Activated T-cell treated with anti-CD3 and anti-CD28 coated beads, Interleukin-2, amount 50 U/mL, for 72 hours (primary cell): ENCODE measurements around the gene OR52K2. TPM values are rescaled to one million over a fixed set of nuclear protein-coding genes. Genes with fewer than 3 reads are reported as not detected.
A peak's percentile ranks its signal among the peaks of the same experiment; 100 is the strongest.
"Not testable (repeated sequence)": the region's sequence is repeated elsewhere in the genome, so short reads cannot be mapped to it uniquely, and the experiment has no call there.

Source experiments
- ATAC-seq, 2 donors: fragments of 150-1000 bp; cut with Tn5 transposase; replicated peaks in 1 of 2; 2 replicates each; pipeline ENCODE4 v1.10.0; 2021; ENCODE audit warnings: moderate library complexity in 2 of 2, mild to moderate bottlenecking in 1 of 2
- DNase-seq, 2 donors: peaks; one replicate each; pipeline ENCODE4 v3.0.0; 2021 to 2022; ENCODE audit warnings: mixed read lengths in 1 of 2
- H3K27ac Mint-ChIP-seq: one replicate; pipeline ENCODE4 v1.8.0; 2022; ENCODE audit warnings: mild to moderate bottlenecking, moderate library complexity, mixed read lengths
- H3K27me3 Mint-ChIP-seq: one replicate; pipeline ENCODE4 v1.8.0; 2022; ENCODE audit warnings: low read depth, mixed read lengths
- H3K36me3 Mint-ChIP-seq, 2 donors: one replicate each; pipeline ENCODE4 v1.8.0; 2022; ENCODE audit warnings: mixed read lengths in 2 of 2, mild to moderate bottlenecking in 1 of 2; ENCODE audit not compliant: insufficient read depth in 2 of 2
- H3K4me1 Mint-ChIP-seq: one replicate; pipeline ENCODE4 v1.8.0; 2022; ENCODE audit warnings: low read depth, mixed read lengths
- H3K4me3 Mint-ChIP-seq, 2 donors: one replicate each; pipeline ENCODE4 v1.8.0; 2022; ENCODE audit warnings: mild to moderate bottlenecking in 2 of 2, mixed read lengths in 2 of 2, moderate library complexity in 2 of 2
- H3K9me3 Mint-ChIP-seq, 2 donors: one replicate each; pipeline ENCODE4 v1.8.0; 2022; ENCODE audit warnings: mixed read lengths in 2 of 2
- total RNA-seq, 2 donors: library from RNA; stranded (reverse); gene quantifications; one replicate each; pipeline ENCODE4 v1.2.3, GENCODE V29; 2022

Gene OR52K2
- total RNA-seq, 2 donors from 2014 or later, result not detected

GRCh38 chr11:4460151-4460550 lies 11.1 kb downstream of the OR52K2 start:
- Mint-ChIP-seq H3K27ac (no peak overlapping the region), H3K9me3 (peaks cover 3 to 11% of the 10 kb centered on the region in 2 donors), H3K4me1 (no peaks in the 10 kb centered on the region), H3K27me3 (peaks cover 7% of the 10 kb centered on the region), H3K4me3 (no peak overlapping the region), H3K36me3 (peaks cover 2 to 6% of the 10 kb centered on the region in 2 donors)
- ATAC-seq, result no peak
- DNase-seq, result no peak

- Mint-ChIP-seq H3K36me3 (peaks cover 2 to 5% of the 10 kb centered on the region in 2 donors), H3K27ac (no peak overlapping the region), H3K4me1 (no peaks in the 10 kb centered on the region)
Observed at GRCh38 chr11:4464216-4465159, 15.4 kb downstream of the OR52K2 start.

GRCh38 chr11:4465407-4465806 lies 16.3 kb downstream of the OR52K2 start:
- Mint-ChIP-seq H3K9me3 (peaks cover 3 to 11% of the 10 kb centered on the region in 2 donors), H3K27ac (no peak overlapping the region), H3K27me3 (peaks cover 10% of the 10 kb centered on the region), H3K4me3 (no peak overlapping the region), H3K4me1 (no peaks in the 10 kb centered on the region), H3K36me3 (peaks cover 2 to 5% of the 10 kb centered on the region in 2 donors)
- DNase-seq, result no peak
- ATAC-seq, result no peak

More at GRCh38 chr11:4464216-4465159, 15.4 kb downstream of the OR52K2 start:
- DNase-seq (no peak), ATAC-seq (no peak)
- Mint-ChIP-seq H3K9me3 (peaks cover 3 to 11% of the 10 kb centered on the region in 2 donors), H3K27me3 (peaks cover 7% of the 10 kb centered on the region), H3K4me3 (no peak overlapping the region)

- no peak for DNase-seq
- H3K4me3 Mint-ChIP-seq, result no peak overlapping the region
- H3K36me3 Mint-ChIP-seq, result peaks cover 2 to 5% of the 10 kb centered on the region in 2 donors
- peaks cover 19% of the 10 kb centered on the region for H3K27me3 Mint-ChIP-seq
- no peaks in the 10 kb centered on the region for H3K4me1 Mint-ChIP-seq
- no peak overlapping the region for H3K27ac Mint-ChIP-seq
- no peak for ATAC-seq
- peaks cover 3 to 11% of the 10 kb centered on the region in 2 donors for H3K9me3 Mint-ChIP-seq
Observed at GRCh38 chr11:4466131-4466870, 17.2 kb downstream of the OR52K2 start.

GRCh38 chr11:4466871-4467442 lies 17.9 kb downstream of the OR52K2 start:
- H3K9me3 Mint-ChIP-seq, result peaks cover 3 to 8% of the 10 kb centered on the region in 2 donors
- DNase-seq, result no peak
- no peak for ATAC-seq
- peaks cover 2 to 5% of the 10 kb centered on the region in 2 donors for H3K36me3 Mint-ChIP-seq
- peaks cover 18% of the 10 kb centered on the region for H3K27me3 Mint-ChIP-seq
- H3K27ac Mint-ChIP-seq, result no peak overlapping the region
- H3K4me3 Mint-ChIP-seq, result no peak overlapping the region
- H3K4me1 Mint-ChIP-seq, result no peaks in the 10 kb centered on the region

GRCh38 chr11:4467811-4468606 lies 18.9 kb downstream of the OR52K2 start:
- DNase-seq, result no peak
- ATAC-seq, result no peak
- Mint-ChIP-seq H3K4me1 (no peaks in the 10 kb centered on the region), H3K4me3 (no peak overlapping the region), H3K36me3 (peaks cover 2 to 5% of the 10 kb centered on the region in 2 donors), H3K9me3 (peaks cover 3 to 8% of the 10 kb centered on the region in 2 donors), H3K27ac (no peak overlapping the region), H3K27me3 (peaks cover 20% of the 10 kb centered on the region)

GRCh38 chr11:4479644-4480043 lies 30.5 kb downstream of the OR52K2 start:
- Mint-ChIP-seq H3K27ac (no peak overlapping the region), H3K36me3 (no peaks in the 10 kb centered on the region), H3K4me1 (peaks cover 17% of the 10 kb centered on the region), H3K9me3 (no peaks in the 10 kb centered on the region), H3K4me3 (no peak overlapping the region), H3K27me3 (peaks cover 33% of the 10 kb centered on the region)
- DNase-seq (no peak), ATAC-seq (no peak)

- peaks cover 24% of the 10 kb centered on the region for H3K27me3 Mint-ChIP-seq
- peaks cover 17% of the 10 kb centered on the region for H3K4me1 Mint-ChIP-seq
- DNase-seq (peak in 1 of 2 donors; percentile 18), ATAC-seq (peak; percentile 80 to 81)
- no peaks in the 10 kb centered on the region for H3K9me3 Mint-ChIP-seq
- H3K27ac Mint-ChIP-seq, result no peak overlapping the region
- H3K4me3 Mint-ChIP-seq, result peak overlapping the region in 1 of 2 donors; percentile 3
- H3K36me3 Mint-ChIP-seq, result no peaks in the 10 kb centered on the region
Observed at GRCh38 chr11:4480577-4481239, 31.6 kb downstream of the OR52K2 start.

GRCh38 chr11:4481240-4481582 lies 32.1 kb downstream of the OR52K2 start:
- no peaks in the 10 kb centered on the region for H3K9me3 Mint-ChIP-seq
- no peaks in the 10 kb centered on the region for H3K36me3 Mint-ChIP-seq
- no peak overlapping the region for H3K27ac Mint-ChIP-seq
- DNase-seq (no peak), ATAC-seq (peak in 1 of 2 donors; percentile 5)
- peaks cover 17% of the 10 kb centered on the region for H3K4me1 Mint-ChIP-seq
- no peak overlapping the region for H3K4me3 Mint-ChIP-seq
- peaks cover 24% of the 10 kb centered on the region for H3K27me3 Mint-ChIP-seq

- H3K4me1 Mint-ChIP-seq, result peaks cover 17% of the 10 kb centered on the region
- H3K9me3 Mint-ChIP-seq, result no peaks in the 10 kb centered on the region
- H3K36me3 Mint-ChIP-seq, result no peaks in the 10 kb centered on the region
- H3K27me3 Mint-ChIP-seq, result peaks cover 14% of the 10 kb centered on the region
- H3K4me3 Mint-ChIP-seq, result no peak within 1 kb of the TSS
- no peak for ATAC-seq
- no peak within 1 kb of the TSS for H3K27ac Mint-ChIP-seq
- DNase-seq, result no peak
Observed at GRCh38 chr11:4482445-4482844, 33.4 kb downstream of the OR52K2 start, which contains the start of gene OR52K1. TSS of gene OR52K1 (plus strand) at chr11:4482646. CDS start at chr11:4488901, 6,255 bp downstream.

GRCh38 chr11:4484310-4484709 lies 35.2 kb downstream of the OR52K2 start:
- ATAC-seq (no peak), DNase-seq (no peak)
- no peak overlapping the region for H3K4me3 Mint-ChIP-seq
- no peaks in the 10 kb centered on the region for H3K9me3 Mint-ChIP-seq
- peaks cover 17% of the 10 kb centered on the region for H3K4me1 Mint-ChIP-seq
- H3K27ac Mint-ChIP-seq, result no peak overlapping the region
- no peaks in the 10 kb centered on the region for H3K36me3 Mint-ChIP-seq
- H3K27me3 Mint-ChIP-seq, result peaks cover 3% of the 10 kb centered on the region

GRCh38 chr11:4491405-4491804 lies 42.3 kb downstream of the OR52K2 start:
- not testable (repeated sequence) for H3K4me3 Mint-ChIP-seq, DNase-seq, ATAC-seq, H3K36me3 Mint-ChIP-seq, H3K9me3 Mint-ChIP-seq, H3K27ac Mint-ChIP-seq
- Mint-ChIP-seq H3K27me3 (peaks cover 14% of the 10 kb centered on the region), H3K4me1 (peaks cover 16% of the 10 kb centered on the region)
